Activated CD8-positive, alpha-beta memory T cell treated with anti-CD3 and anti-CD28 coated beads, Interleukin-2, amount 50 U/mL, for 1 hour (primary cell): Measurements from ENCODE around the gene TMEM238.

ENCODE experiments used
- DNase-seq: peaks from one replicate; pipeline ENCODE4 v3.0.0-alpha.2; 2020; ENCODE audit errors: extremely low read depth

The TMEM238 gene

DNA sequence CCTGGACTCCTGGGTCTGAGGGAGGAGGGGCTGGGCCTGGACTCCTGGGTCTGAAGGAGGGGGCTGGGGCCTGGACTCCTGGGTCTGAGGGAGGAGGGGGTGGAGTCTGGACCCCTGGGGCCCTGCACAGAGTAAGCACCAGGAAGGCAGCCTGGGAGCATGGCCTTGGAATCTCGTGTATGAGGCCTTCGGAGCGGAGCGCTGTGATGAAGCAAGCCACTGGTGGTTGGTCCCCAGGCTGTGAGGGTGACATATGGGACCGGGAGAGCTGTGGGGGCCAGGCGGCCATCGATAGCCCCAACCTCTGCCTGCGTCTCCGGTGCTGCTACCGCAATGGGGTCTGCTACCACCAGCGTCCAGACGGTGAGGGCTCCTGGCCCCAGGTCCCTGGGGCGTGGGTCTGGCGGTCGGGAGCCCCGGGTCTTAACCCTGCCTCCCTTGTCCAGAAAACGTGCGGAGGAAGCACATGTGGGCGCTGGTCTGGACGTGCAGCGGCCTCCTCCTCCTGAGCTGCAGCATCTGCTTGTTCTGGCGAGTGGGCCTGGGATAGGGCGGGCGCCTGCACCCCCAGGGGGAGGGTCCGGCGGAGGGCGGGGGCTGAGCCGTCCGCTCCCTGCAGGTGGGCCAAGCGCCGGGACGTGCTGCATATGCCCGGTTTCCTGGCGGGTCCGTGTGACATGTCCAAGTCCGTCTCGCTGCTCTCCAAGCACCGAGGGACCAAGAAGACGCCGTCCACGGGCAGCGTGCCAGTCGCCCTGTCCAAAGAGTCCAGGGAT, 6.5 kb downstream of the TMEM238 start:
- no peak for DNase-seq

GRCh38 chr19:55376241-55376933, 7.7 kb downstream of the TMEM238 start, which contains the start of gene TMEM190:
Gene TMEM190 (plus strand): TSS chr19:55376826. CDS start chr19:55376854, 28 bp downstream.
- no peak for DNase-seq

- no peak for DNase-seq
Observed at GRCh38 chr19:55373993-55374757, 9.9 kb downstream of the TMEM238 start.

- no peak for DNase-seq
Observed at GRCh38 chr19:55373306-55373992, 10.6 kb downstream of the TMEM238 start.

- no peak for DNase-seq
Observed at GRCh38 chr19:55372316-55373081, 11.6 kb downstream of the TMEM238 start.

DNA sequence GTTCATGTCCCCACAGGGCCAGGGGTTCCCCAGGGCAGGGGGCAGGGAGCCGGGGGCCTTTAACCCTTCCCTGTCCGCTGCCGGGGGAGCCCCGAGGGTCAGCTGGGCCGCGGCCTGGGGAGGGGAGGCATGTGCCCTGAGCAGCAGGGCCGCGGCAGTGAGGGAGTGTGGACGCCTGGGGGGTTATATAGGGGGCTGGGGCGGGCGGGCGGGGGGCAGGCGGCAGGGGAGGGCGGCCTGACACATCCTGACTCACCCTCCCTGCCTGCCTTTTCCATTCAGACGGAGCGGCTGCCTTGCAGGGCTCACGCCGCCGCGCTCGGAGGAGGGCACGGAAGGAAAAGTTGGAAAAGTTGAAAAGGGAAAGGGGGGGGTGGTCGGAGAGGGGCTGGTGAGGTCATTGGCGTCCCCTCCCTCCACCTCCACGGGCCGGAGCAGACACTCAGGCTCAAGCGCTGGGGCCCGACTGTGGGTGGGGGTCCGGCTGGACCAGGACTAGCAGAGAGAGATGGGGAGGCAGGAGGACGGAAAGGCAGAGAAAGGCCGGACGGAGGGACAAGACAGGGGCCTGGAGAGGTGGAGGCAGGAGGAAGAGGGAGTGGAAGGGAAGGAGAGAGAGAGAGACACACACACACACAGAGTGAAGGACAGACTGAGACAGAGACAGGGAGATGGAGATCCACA, 13.6 kb downstream of the TMEM238 start, which contains the start of gene IL11:
Gene IL11, minus strand, starts transcription at position 159 of the 684 bp plus-strand sequence. Its CDS starts 153 bp downstream, at position 6.
- DNase-seq: no peak

DNA sequence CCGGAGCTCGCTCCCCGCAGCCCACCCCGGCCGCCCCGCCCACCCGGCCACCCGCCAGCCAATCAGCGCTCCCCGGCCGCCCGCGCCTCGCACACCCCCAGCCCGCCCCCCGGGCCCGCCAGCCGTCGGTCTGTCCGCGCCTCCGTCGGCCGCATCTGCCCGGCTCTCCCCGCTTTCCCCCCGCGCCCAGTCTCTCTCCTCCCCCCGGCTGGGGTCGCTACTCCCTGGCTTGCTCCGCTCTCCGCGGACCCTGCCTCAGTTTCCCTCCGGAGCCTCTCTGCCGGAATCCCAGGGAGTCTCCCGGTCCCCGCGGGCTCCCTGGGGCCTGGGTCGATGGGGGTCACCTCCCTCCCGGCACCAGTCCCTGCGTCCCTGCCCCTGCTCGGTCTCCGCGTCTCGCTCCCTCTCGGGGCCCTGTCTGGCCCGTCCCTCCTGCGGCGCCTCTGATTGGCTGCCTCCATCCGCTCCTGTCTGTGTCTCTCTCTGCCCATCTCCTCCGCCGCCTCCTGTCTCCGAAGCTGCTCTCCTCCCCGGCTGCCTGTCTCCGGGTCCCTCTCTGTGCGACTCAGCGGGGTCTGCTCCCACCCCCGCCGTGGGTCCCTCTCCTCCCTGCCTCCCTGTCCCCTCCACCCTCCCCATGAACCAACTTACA, 14.3 kb downstream of the TMEM238 start:
- no peak for DNase-seq

- DNase-seq: no peak
Observed at GRCh38 chr19:55368701-55369563, 15.2 kb downstream of the TMEM238 start.

- no peak for DNase-seq
Observed at GRCh38 chr19:55368106-55368505, 16.0 kb downstream of the TMEM238 start.

DNA sequence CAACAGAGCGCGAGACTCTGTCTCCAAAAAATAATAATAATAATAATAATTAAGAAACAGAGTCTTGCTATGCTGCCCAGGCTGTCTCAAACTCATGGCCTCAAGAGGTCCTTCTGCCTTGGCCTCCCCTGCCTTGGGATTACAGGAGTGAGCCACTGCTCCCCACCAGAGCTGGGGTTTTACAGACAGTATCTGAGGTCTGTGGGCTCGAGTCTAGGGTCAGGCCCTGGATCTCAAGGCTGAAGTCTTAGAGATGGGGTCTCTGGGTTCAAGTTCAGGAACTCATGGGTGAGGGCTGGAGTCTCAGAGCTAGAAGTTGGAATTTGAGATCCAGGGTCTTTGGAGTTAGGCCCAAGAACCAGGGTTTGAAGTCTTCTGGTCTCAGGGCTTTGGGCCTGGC, 17.3 kb downstream of the TMEM238 start:
- no peak for DNase-seq

GRCh38 chr19:55365964-55366363, 18.1 kb downstream of the TMEM238 start:
- no peak for DNase-seq

DNA sequence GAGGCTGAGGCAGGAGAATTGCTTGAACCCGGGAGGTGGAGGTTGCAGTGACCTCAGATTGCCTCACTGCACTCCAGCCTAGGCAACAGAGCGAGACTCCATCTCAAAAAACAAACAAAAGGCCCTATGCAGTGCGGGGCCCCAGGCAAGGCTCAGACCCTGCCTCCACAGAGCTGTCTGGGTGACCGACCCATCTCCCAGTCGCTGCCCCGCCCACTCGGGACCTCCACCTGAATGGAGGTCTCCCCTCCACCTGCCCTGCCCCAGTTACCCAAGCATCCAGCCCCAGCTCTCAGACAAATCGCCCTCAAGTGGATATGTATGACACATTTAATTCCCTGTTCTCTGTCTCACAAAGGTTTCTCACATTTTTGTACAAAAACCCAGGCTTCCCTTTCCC, 18.8 kb downstream of the TMEM238 start:
- DNase-seq: no peak

DNA sequence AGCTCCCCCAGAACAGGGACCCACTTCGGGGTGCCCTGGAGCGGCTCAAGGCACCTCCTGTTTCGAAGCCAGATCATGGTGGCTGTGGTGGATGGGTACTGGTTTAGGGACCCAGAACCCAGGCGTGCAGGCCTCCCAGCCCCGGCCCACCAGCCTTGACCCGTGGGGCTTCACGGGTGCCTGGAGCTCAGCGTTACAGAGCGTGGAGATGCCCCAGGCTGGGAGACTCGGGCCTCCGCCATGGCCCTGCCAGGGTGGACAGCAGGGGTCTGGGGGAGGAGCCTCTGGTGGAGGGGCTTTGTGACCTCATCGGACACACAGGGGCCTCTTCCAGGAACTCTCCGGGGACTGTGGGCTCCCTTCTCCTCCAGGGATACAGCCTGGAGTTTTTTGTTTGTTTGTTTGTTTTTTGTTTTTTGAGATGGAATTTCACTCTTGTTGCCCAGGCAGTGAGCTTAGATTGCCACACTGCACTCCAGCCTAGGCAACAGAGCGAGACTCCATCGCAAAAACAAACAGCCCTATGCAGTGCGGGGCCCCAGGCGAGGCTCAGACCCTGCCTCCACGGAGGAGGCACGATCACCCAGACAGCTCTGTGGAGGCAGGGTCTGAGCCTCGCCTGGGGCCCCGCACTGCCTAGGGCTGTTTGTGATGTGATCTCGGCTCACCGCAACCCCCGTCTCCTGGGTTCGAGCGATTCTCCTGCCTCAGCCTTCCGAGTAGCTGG, 20.9 kb downstream of the TMEM238 start, which contains the start of gene GARIN5B:
Gene GARIN5B, minus strand, starts transcription at position 271 of the 727 bp plus-strand sequence. Its CDS starts 194 bp downstream, at position 77.
- DNase-seq: no peak

DNA sequence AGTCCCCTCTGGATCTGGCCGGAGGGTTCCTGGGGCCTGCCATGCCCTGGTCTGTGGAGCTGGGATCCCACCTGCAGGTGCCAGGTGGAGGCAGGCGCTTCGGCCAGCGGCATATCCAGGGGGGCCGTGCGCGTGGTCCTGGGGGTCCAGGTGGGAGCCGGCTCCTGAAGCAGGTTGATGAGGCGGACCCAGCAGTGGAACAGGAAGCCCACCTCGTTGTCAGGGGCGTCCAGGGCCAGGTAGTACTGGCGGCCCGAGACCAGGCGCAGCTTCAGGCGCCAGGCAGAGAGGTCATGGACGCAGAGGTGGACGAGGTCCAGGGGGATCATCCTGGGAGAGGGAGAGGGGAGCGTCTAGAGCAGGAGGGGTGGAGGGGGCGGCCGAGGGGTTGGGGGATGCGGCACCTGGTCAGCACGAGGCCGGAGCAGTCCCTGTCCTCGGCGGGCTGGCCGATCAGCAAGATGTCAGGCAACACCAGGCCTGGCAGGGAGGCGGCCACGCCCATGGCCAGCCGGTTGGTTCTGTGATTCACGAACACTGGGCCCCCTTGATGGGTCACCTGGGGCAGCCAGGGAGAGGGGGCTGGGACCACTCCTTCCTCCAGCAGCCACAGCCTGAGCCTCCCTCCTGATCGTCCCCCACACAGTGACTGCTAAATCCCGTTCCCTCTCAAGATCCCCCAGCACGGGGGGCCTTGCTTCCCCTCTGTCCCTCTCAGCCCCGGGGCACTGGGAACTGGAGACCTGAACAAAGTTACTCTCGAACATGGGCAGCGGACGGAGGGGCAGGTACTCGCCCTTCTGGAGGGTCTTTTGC, 21.7 kb downstream of the TMEM238 start:
- no peak for DNase-seq

DNA sequence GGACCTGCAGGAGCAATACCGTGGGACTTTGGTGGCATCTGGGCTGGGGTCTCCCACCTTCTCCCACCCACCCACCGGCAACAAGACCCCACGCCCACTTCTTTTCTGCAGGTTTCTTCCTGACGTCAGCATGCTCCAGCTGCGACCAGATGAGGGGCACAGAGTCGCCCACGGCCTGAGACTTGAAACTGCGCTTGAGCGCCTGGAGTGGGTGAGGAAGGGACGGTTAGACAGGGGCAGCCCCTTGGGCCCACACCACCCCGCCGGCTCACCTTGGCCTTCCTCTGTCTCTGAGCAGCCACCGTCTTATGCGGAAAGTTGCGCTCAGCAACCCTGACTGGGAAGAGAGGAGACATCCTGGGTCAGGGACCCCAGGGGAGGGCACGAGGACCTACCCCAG, 23.2 kb downstream of the TMEM238 start:
- DNase-seq: no peak

DNA sequence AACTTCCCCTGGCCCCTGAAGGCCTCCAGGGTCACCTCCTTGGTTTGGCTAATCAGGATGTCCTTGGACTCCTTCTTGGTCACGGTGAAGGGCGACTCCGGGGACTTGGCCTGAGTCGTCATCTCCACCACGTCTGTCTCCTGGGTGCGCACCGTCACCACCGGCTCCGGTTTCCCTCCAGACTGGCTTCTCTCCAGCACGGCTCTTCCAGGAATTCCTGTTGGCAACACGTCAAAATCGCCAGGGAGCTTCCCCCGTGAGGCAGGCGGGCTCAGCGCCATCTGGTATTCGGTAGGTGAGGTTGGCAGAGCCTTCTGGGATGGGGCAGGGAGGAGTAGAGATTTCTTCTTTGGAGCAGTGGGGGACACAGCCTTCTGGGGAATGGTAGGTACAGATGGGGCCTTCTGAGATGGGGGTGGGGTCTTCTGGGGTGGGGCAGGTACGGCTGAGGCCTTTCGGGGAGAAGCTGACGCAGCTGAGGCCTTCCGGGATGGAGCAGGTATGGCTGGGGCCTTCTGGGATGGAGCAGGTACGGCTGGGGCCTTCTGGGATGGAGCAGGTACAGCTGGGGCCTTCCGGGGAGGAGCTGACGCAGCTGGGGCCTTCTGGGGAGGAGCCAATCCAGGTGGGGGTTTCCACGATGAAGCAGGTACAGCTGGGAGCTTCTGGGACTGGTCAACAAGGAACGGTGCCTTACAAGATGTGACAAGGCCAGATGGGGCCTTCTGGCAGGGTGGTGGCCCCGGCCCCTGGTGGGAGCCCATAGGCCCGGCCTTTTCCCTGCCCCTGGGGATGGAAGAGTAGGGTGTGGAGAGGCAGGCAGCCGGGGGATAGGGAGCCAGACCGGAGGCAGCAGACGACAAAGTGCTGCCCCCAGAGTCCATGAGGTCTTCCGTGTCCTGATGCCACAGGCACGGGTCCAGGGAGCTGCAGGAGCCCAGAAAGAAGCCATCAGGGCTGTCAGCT, 24.9 kb downstream of the TMEM238 start:
- no peak for DNase-seq
